ENCODE results near the gene ZFX. TPM values are rescaled to one million over a fixed set of nuclear protein-coding genes. Genes with fewer than 3 reads are reported as not detected.
A peak's percentile ranks its signal among the peaks of the same experiment; 100 is the strongest.

Gene ZFX
- total RNA-seq, 2 donors from 2014 or later: 57.7 to 78.1 TPM

GRCh38 chrX:24216827-24217226 lies 67.3 kb downstream of the ZFX start:
- DNase-seq (ENCODE audit: low spot score): no peak
- ATAC-seq: no peak
- H3K27ac Mint-ChIP-seq: no peak overlapping the region
- no peak overlapping the region for H3K4me3 Mint-ChIP-seq
- no peaks in the 10 kb centered on the region for H3K36me3 Mint-ChIP-seq
- no peaks in the 10 kb centered on the region for H3K27me3 Mint-ChIP-seq
- peaks cover 3 to 4% of the 10 kb centered on the region in 2 donors for H3K4me1 Mint-ChIP-seq (ENCODE audit: low read depth in 2 of 2)
- H3K9me3 Mint-ChIP-seq: no peaks in the 10 kb centered on the region

- no peak for DNase-seq (ENCODE audit: low spot score)
- Mint-ChIP-seq H3K27ac (peak overlapping the region in 1 of 2 donors; percentile 63), H3K9me3 (no peaks in the 10 kb centered on the region), H3K27me3 (no peaks in the 10 kb centered on the region), H3K36me3 (no peaks in the 10 kb centered on the region), H3K4me3 (no peak overlapping the region), H3K4me1 (ENCODE audit: low read depth in 2 of 2) (peaks cover 3 to 4% of the 10 kb centered on the region in 2 donors)
- ATAC-seq: no peak
These were observed 69.8 kb downstream of the ZFX start for GRCh38 chrX:24219320-24219719.

GRCh38 chrX:24221872-24222271 lies 72.3 kb downstream of the ZFX start:
- no peak for ATAC-seq
- Mint-ChIP-seq H3K27ac (no peak overlapping the region), H3K36me3 (no peaks in the 10 kb centered on the region), H3K4me3 (no peak overlapping the region), H3K27me3 (no peaks in the 10 kb centered on the region), H3K4me1 (ENCODE audit: low read depth in 2 of 2) (peaks cover 3 to 4% of the 10 kb centered on the region in 2 donors), H3K9me3 (no peaks in the 10 kb centered on the region)
- no peak for DNase-seq (ENCODE audit: low spot score)

- H3K36me3 Mint-ChIP-seq: no peaks in the 10 kb centered on the region
- no peak for ATAC-seq
- DNase-seq (ENCODE audit: low spot score): no peak
- peaks cover 0 to 2% of the 10 kb centered on the region in 2 donors for H3K27me3 Mint-ChIP-seq
- H3K27ac Mint-ChIP-seq: no peak overlapping the region
- H3K4me3 Mint-ChIP-seq: no peak overlapping the region
- H3K9me3 Mint-ChIP-seq: no peaks in the 10 kb centered on the region
- H3K4me1 Mint-ChIP-seq (ENCODE audit: low read depth in 2 of 2): no peaks in the 10 kb centered on the region
These were observed 75.7 kb downstream of the ZFX start for GRCh38 chrX:24225265-24225664.

- no peaks in the 10 kb centered on the region for H3K9me3 Mint-ChIP-seq
- no peak overlapping the region for H3K27ac Mint-ChIP-seq
- no peaks in the 10 kb centered on the region for H3K4me1 Mint-ChIP-seq (ENCODE audit: low read depth in 2 of 2)
- H3K36me3 Mint-ChIP-seq: no peaks in the 10 kb centered on the region
- DNase-seq (ENCODE audit: low spot score) (no peak), ATAC-seq (no peak)
- peaks cover 0 to 5% of the 10 kb centered on the region in 2 donors for H3K27me3 Mint-ChIP-seq
- no peak overlapping the region for H3K4me3 Mint-ChIP-seq
These were observed 76.6 kb downstream of the ZFX start for GRCh38 chrX:24226176-24226575.

GRCh38 chrX:24228596-24228995 lies 79.1 kb downstream of the ZFX start:
- Mint-ChIP-seq H3K27me3 (peaks cover 11 to 18% of the 10 kb centered on the region in 2 donors), H3K4me1 (ENCODE audit: low read depth in 2 of 2) (no peaks in the 10 kb centered on the region), H3K9me3 (no peaks in the 10 kb centered on the region), H3K4me3 (no peak overlapping the region), H3K27ac (no peak overlapping the region), H3K36me3 (no peaks in the 10 kb centered on the region)
- DNase-seq (ENCODE audit: low spot score): no peak
- no peak for ATAC-seq

DNA sequence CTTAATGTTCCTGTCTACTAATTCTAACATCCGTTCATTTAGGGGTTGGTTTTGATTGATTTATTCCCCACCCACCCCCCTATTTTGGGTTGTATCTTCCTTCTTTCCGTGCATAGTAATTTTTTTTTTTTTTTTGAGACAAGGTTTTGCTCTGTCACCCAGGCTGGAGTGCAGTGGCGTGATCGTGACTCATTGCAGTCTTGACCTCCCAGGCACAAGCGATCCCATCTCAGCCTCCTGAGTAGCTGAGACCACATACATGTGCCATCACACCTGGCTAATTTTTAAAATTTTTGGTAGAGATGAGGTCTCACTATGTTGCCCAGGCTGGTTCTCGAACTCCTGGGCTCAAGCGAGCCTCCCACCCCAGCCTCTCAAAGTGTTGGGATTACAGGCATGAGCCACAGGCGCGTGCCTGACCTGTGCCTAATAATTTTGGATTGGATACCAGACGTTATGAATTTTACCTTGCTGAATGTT lies 79.9 kb downstream of the ZFX start:
- Mint-ChIP-seq H3K27me3 (peaks cover 11 to 18% of the 10 kb centered on the region in 2 donors), H3K4me1 (ENCODE audit: low read depth in 2 of 2) (no peaks in the 10 kb centered on the region), H3K4me3 (no peak overlapping the region), H3K27ac (no peak overlapping the region), H3K9me3 (no peaks in the 10 kb centered on the region), H3K36me3 (no peaks in the 10 kb centered on the region)
- DNase-seq (ENCODE audit: low spot score) (no peak), ATAC-seq (no peak)

- DNase-seq (ENCODE audit: low spot score) (no peak), ATAC-seq (no peak)
- no peak overlapping the region for H3K27ac Mint-ChIP-seq
- H3K4me1 Mint-ChIP-seq (ENCODE audit: low read depth in 2 of 2): no peaks in the 10 kb centered on the region
- peaks cover 11 to 18% of the 10 kb centered on the region in 2 donors for H3K27me3 Mint-ChIP-seq
- H3K4me3 Mint-ChIP-seq: no peak overlapping the region
- H3K9me3 Mint-ChIP-seq: no peaks in the 10 kb centered on the region
- no peaks in the 10 kb centered on the region for H3K36me3 Mint-ChIP-seq
These were observed 80.4 kb downstream of the ZFX start for GRCh38 chrX:24229976-24230375.

GRCh38 chrX:24231131-24231540 lies 81.6 kb downstream of the ZFX start:
- DNase-seq (ENCODE audit: low spot score) (no peak), ATAC-seq (no peak)
- Mint-ChIP-seq H3K4me3 (no peak overlapping the region), H3K27me3 (peaks cover 11 to 18% of the 10 kb centered on the region in 2 donors), H3K4me1 (ENCODE audit: low read depth in 2 of 2) (no peaks in the 10 kb centered on the region), H3K9me3 (no peaks in the 10 kb centered on the region), H3K27ac (no peak overlapping the region), H3K36me3 (no peaks in the 10 kb centered on the region)

DNA sequence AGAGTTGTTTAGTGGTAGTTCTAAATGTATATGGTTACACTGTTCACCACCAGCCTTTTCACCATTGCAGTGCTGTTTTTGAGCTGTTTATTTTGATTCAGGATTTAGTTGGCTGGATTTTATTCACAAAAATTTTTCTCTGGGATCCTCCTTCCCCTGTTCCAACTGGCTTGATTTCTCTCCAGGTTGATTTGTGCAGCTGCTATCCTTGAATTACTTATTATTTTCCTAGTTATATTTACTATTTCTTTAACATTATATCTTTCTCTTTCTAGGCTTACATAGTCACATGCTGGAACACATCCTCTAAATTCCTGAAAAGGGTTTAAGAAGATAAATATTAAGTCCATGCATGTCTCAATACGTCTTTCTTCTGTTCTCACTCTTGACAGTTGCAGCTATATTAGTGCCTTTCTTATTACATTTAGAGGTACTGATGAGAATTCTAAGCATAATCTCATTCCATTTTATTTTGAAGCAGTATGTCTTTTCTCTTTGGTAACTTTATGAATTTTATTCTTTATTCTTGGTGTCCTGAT lies 82.2 kb downstream of the ZFX start:
- ATAC-seq (no peak), DNase-seq (ENCODE audit: low spot score) (no peak)
- H3K9me3 Mint-ChIP-seq: no peaks in the 10 kb centered on the region
- peaks cover 11 to 18% of the 10 kb centered on the region in 2 donors for H3K27me3 Mint-ChIP-seq
- no peaks in the 10 kb centered on the region for H3K4me1 Mint-ChIP-seq (ENCODE audit: low read depth in 2 of 2)
- H3K27ac Mint-ChIP-seq: no peak overlapping the region
- no peaks in the 10 kb centered on the region for H3K36me3 Mint-ChIP-seq
- no peak overlapping the region for H3K4me3 Mint-ChIP-seq

- no peak overlapping the region for H3K4me3 Mint-ChIP-seq
- peak overlapping the region in 1 of 2 donors; percentile 3 for H3K27ac Mint-ChIP-seq
- H3K27me3 Mint-ChIP-seq: peaks cover 11 to 19% of the 10 kb centered on the region in 2 donors
- no peak for ATAC-seq
- H3K9me3 Mint-ChIP-seq: no peaks in the 10 kb centered on the region
- no peak for DNase-seq (ENCODE audit: low spot score)
- no peaks in the 10 kb centered on the region for H3K36me3 Mint-ChIP-seq
- H3K4me1 Mint-ChIP-seq (ENCODE audit: low read depth in 2 of 2): no peaks in the 10 kb centered on the region
These were observed 83.3 kb downstream of the ZFX start for GRCh38 chrX:24232796-24233195.

GRCh38 chrX:24235084-24235710 lies 85.7 kb downstream of the ZFX start:
- ATAC-seq (no peak), DNase-seq (ENCODE audit: low spot score) (no peak)
- H3K9me3 Mint-ChIP-seq: no peaks in the 10 kb centered on the region
- no peaks in the 10 kb centered on the region for H3K36me3 Mint-ChIP-seq
- no peak overlapping the region for H3K4me3 Mint-ChIP-seq
- no peaks in the 10 kb centered on the region for H3K4me1 Mint-ChIP-seq (ENCODE audit: low read depth in 2 of 2)
- peak overlapping the region in 1 of 2 donors; percentile 25 for H3K27ac Mint-ChIP-seq
- peaks cover 11 to 24% of the 10 kb centered on the region in 2 donors for H3K27me3 Mint-ChIP-seq

GRCh38 chrX:24241822-24242648 lies 92.5 kb downstream of the ZFX start:
- ATAC-seq: no peak
- Mint-ChIP-seq H3K27me3 (peaks cover 11 to 13% of the 10 kb centered on the region in 2 donors), H3K36me3 (no peaks in the 10 kb centered on the region), H3K4me3 (no peak overlapping the region), H3K9me3 (no peaks in the 10 kb centered on the region), H3K27ac (no peak overlapping the region), H3K4me1 (ENCODE audit: low read depth in 2 of 2) (no peaks in the 10 kb centered on the region)
- DNase-seq (ENCODE audit: low spot score): no peak

GRCh38 chrX:24242649-24243175 lies 93.2 kb downstream of the ZFX start:
- Mint-ChIP-seq H3K4me1 (ENCODE audit: low read depth in 2 of 2) (no peaks in the 10 kb centered on the region), H3K9me3 (no peaks in the 10 kb centered on the region), H3K27me3 (peaks cover 11 to 16% of the 10 kb centered on the region in 2 donors), H3K4me3 (no peak overlapping the region), H3K36me3 (no peaks in the 10 kb centered on the region), H3K27ac (no peak overlapping the region)
- DNase-seq (ENCODE audit: low spot score) (no peak), ATAC-seq (no peak)
